ENCODE data around the gene RHOF.

The RHOF gene

GRCh38 chr12:121793440-121793837, at the start of gene RHOF:
TSS of gene RHOF (minus strand) at chr12:121793688. CDS start at chr12:121793633, 55 bp downstream.
- DNase-seq = no peak

- no peak for DNase-seq
Observed at GRCh38 chr12:121839993-121840761, 46.7 kb upstream of the RHOF start.

GRCh38 chr12:121839106-121839992, 45.9 kb upstream of the RHOF start:
- peak; percentile 95 to 97 for DNase-seq

GRCh38 chr12:121838126-121838525, 44.6 kb upstream of the RHOF start:
- DNase-seq = no peak

GRCh38 chr12:121837680-121838079, 44.2 kb upstream of the RHOF start:
- no peak for DNase-seq

GRCh38 chr12:121831571-121832245, 38.2 kb upstream of the RHOF start:
- no peak for DNase-seq

GRCh38 chr12:121830588-121831265, 37.2 kb upstream of the RHOF start:
- DNase-seq = no peak

- DNase-seq = no peak
Observed at GRCh38 chr12:121830134-121830533, 36.6 kb upstream of the RHOF start.

GRCh38 chr12:121829250-121829918, 35.9 kb upstream of the RHOF start:
- DNase-seq = peak; percentile 34 to 65

GRCh38 chr12:121828826-121829225, 35.3 kb upstream of the RHOF start:
- no peak for DNase-seq

- no peak for DNase-seq
Observed at GRCh38 chr12:121828306-121828705, 34.8 kb upstream of the RHOF start.

- DNase-seq = no peak
Observed at GRCh38 chr12:121827351-121828099, 34.0 kb upstream of the RHOF start.

- no peak for DNase-seq
Observed at GRCh38 chr12:121826318-121827150, 33.0 kb upstream of the RHOF start.

GRCh38 chr12:121825041-121825523, 31.6 kb upstream of the RHOF start:
- no peak for DNase-seq

- no peak for DNase-seq
Observed at GRCh38 chr12:121823727-121824115, 30.2 kb upstream of the RHOF start.

- DNase-seq = no peak
Observed at GRCh38 chr12:121823101-121823726, 29.7 kb upstream of the RHOF start.

GRCh38 chr12:121822393-121823100, 29.1 kb upstream of the RHOF start:
- no peak for DNase-seq

GRCh38 chr12:121820056-121820455, 26.6 kb upstream of the RHOF start:
- DNase-seq = no peak

All from NCI-H2081 (cell line).